ENCODE data around the gene PDPR.
"Not testable (repeated sequence)": the region's sequence is repeated elsewhere in the genome, so short reads cannot be mapped to it uniquely, and the experiment has no call there.

The PDPR gene

DNA sequence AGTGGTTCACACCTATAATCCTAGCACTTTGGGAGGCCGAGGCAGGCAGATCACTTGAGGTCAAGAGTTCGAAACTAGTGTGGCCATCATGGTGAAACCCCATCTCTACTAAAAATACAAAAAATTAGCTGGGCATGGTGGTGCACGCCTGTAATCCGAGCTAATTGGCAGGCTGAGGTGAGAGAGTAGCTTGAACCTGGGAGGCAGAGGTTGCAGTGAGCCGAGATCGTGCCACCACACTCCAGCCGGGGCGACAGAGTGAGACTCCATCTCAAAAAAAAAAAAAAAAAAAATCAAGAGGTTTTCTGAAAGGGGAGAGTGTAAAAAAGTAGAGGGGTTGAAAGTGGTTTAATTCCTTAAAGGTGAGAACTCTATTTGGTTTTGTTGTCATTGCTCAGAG lies 21.7 kb downstream of the PDPR start:
- DNase-seq: not testable (repeated sequence)

DNA sequence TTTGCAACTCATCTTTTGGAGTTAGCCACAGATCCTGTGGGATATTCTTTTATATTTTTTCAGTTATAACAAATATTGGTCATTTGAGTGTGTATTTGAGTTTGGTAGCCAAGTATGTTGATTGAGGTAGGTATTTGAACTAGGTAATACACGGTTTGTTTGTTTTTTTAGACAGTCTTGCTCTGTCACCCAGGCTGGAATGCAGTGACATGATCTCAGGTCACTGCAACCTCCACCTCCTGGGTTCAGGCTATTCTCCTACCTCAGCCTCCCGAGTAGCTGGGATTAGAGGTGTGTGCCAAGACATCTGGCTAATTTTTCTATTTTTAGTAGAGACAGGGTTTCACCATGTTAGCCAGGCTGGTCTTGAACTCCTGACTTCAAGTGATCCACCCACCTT lies 22.5 kb downstream of the PDPR start:
- not testable (repeated sequence) for DNase-seq

DNA sequence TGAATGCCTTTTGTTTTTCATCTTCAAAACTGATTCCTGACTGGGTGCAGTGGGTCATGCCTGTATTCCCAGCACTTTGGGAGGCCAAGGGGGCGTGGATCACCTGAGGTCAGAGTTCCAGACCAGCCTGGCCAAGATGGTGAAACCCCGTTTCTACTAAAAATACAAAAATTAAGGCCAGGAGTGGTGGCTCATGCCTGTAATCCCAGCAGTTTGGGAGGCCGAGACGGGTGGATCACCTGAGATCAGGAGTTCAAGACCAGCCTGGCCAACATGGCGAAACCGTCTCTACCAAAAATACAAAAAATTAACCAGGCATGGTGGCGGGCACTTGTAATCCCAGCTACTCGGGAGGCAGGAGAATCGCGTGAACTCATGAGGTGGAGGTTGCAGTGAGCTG lies 28.6 kb downstream of the PDPR start:
- not testable (repeated sequence) for DNase-seq

DNA sequence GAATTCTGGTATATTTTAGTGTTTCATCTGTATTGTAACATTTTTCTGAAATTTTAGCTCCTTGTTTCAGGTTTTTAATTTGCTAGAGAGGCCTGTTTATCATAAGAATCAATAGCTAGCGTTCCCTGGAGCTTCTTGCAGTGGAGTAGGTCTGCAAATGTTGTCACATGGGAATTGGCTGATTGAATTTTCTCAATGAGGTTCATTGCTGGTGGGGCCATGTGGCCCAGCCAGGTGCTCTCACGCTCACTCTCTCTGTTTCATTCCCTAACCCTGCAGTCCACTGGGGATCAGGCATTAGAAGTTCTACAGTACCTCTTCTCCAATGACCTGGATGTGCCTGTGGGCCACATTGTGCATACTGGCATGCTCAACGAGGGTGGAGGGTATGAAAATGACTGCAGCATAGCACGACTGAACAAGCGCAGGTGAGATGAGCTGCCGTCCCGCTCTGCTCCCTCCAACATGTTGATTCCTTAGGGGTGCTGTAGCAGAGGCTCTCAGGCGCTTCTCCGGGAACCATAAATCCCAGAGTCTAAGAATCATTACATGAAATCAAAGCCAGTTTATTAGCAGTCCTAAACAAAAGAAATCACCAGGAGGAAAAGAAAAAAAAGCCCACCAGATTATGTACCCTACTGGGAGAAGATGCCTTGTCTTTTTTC lies 29.2 kb downstream of the PDPR start:
- DNase-seq: not testable (repeated sequence)

DNA sequence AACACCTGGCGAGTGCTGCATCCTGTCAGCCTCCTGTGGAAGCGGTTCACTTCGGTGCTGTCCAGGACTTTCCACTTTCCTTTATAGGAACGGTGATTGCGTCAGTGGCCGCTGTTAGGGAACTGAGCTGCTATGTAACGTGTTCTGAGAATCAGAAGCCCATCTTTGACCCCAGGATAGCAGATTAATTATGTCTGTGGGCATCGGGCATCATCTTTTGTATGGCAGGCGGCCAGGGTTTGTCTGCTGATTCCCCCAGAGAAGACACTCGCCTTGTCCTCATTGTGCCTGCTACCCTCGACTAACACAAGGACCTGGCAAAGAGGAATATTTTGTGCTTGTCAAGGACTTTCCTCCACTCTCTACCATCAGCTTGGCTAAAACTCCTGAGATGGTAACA lies 33.7 kb downstream of the PDPR start:
- not testable (repeated sequence) for DNase-seq

DNA sequence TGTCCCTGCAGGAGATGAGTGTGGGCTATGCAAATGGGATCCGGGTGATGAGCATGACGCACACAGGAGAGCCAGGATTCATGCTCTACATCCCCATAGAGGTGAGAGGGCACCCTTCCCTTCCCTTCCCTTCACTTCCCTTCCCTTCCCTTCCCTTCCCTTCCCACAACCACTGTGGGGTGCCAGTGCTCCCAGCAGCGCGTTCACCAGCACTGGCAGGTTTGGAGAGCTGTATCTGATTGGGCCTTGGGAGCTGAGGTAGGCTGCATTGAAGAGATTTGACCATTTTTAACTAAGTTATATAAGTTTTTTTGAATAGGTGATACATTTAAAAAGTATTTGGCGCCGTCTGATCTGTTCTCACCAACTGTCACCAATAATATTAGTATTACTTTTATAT lies 34.3 kb downstream of the PDPR start:
- DNase-seq: not testable (repeated sequence)

DNA sequence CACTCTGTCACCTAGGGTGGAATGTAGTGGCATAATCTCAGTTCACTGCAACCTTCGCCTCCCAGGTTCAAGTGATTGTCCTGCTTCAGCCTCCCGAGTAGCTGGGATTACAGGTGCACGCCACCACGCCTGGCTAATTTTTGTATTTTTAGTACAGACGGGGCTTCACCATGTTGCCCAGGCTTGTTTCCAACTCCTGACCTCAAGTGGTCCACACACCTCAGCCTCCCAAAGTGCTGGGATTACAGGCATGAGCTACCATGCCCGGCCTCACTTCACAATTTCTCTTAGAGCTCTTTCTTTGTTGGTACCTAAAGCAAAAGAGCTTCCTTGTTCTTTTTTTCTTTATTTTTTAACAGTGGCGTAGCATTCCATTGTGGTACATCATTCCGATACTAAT lies 35.2 kb downstream of the PDPR start:
- DNase-seq: not testable (repeated sequence)

DNA sequence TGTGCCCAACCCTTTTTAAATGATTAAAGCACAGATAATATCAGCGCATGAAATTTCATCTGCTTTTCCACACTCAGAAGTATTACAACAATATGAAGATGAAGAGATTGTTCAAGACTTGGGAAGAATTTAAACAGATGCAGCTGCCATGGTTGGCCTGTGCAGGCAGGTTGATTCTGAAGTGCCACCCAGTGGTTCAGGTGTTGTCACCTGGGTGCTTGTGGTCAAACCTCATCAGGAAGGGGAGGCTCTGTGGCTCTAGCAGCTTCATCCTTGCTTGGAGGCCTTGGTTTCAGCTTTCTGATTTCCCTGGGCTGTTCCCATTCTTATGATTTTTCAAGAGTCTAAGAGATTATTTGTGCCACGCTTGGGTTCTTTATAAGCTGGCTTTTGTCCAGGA lies 37.3 kb downstream of the PDPR start:
- no peak for DNase-seq

DNA sequence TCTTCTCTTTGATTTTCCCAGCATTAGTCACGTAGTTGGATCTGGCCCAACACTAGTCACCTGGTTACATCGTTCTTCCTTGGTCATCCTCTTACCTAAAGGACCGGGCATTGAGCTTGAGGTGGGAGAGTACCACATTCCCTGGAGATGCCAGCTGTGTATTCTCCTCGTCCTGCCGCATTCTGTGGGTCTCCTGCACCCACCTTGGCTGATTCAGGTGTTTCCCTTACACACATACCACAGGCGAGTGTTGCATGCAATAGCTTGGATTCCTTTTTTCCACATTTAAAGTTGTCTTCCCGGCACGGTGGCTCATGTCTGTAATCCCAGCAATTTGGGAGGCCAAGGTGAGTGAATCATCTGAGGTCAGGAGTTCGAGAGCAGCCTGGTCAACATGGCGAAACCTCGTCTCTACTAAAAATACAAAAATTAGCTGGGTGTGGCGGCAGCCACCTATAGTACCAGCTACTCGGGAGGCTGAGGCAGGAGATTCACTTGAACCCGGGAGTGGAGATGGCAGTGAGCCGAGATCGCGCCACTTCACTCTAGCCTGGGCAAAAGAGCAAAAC lies 37.9 kb downstream of the PDPR start:
- DNase-seq: no peak

DNA sequence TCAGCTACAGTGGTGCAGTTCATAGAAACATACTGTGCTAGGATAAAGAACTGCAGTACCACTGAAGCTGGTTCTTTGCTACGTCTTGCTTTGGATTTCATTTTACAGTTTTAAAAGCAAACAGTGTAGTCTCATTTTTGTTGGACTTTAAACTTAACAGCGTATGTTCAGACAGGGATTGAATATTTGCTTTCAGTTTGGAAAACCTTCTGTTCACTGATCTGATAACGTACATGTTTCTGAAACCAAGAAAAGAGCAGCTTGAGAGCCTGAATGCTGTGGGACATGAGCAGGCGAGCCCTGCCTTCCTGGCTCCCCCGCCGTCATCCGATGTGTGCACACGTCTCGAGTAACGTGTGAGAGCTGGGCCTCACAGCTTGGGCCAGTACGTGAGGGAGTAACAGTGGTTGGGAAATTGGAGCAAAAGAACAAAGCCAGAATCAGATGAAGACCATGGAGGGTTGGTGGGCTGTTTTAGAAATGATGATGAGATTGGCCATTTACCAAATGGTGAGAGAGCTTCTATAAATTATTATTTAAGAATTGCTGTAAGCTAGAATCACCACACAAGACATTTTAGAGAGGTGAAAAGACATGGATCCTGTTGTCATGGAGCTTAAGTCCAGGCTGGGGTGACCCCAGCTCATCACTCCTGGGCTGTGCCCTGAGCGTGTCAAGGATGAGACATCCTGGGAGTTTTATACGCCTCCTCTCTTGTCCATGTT lies 38.6 kb downstream of the PDPR start:
- DNase-seq: no peak

DNA sequence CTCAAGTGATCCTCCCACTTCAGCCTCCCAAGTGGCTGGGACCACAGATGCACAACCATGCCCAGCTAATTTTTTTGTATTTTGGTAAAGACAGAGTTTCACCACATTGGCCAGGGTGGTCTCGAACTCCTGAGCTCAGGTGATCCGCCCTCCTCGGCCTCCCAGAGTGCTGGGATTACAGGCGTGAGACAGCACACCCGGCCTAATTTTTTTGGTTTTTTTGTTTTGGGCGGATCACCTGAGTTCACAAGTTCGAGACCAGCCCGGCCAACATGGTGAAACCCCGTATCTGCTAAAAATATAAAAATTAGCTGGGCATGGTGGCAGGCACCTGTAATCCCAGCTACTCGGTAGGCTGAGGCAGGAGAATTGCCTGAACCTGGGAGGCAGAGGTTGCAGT lies 40.6 kb downstream of the PDPR start:
- DNase-seq: not testable (repeated sequence)

DNA sequence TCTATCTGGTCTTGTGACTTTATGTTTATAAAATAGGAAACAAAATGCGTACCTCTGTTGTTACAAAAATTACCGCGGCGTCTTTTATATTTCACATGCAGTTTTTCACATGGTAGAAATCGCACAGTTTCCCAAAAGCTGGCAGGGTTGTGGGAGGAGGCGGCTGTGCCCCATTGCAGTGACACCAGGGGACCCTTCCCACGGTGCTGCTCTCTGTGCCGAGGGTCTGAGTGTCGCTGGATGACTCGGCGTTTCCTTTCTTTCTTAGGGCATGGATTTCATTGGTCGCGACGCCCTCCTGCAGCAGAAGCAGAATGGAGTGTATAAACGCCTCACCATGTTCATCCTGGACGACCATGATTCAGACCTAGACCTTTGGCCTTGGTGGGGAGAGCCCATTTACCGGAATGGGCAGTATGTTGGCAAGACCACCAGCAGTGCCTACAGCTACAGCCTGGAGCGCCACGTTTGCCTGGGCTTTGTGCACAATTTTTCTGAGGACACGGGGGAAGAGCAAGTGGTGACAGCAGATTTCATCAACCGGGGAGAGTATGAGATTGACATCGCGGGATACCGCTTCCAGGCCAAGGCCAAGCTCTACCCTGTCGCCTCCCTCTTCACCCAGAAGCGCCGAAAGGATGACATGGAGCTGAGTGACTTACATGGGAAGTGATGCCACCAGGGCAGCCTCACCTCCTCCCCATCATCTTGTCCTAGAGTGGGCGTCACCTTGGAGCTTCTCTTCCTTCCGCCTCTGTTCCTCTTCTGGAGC lies 42.3 kb downstream of the PDPR start:
- no peak for DNase-seq

DNA sequence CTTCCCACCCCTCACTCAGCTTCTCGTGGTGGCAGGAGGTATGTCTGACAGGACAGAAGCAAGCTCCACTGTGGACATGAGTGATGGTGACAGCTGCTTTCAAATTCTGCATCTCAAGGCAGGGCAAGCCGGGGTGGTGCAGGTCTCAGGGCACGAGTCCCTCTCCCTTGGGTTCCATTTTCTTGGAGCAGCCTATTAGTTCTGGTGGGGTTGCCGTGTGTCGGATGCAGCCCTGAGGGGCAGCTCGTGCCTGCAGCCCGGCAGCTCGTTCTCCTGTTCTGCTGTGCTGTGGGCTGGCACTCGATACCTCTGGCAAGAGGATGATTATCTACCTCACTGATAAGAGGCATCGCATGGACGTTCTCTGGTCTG lies 43.0 kb downstream of the PDPR start:
- DNase-seq: no peak

DNA sequence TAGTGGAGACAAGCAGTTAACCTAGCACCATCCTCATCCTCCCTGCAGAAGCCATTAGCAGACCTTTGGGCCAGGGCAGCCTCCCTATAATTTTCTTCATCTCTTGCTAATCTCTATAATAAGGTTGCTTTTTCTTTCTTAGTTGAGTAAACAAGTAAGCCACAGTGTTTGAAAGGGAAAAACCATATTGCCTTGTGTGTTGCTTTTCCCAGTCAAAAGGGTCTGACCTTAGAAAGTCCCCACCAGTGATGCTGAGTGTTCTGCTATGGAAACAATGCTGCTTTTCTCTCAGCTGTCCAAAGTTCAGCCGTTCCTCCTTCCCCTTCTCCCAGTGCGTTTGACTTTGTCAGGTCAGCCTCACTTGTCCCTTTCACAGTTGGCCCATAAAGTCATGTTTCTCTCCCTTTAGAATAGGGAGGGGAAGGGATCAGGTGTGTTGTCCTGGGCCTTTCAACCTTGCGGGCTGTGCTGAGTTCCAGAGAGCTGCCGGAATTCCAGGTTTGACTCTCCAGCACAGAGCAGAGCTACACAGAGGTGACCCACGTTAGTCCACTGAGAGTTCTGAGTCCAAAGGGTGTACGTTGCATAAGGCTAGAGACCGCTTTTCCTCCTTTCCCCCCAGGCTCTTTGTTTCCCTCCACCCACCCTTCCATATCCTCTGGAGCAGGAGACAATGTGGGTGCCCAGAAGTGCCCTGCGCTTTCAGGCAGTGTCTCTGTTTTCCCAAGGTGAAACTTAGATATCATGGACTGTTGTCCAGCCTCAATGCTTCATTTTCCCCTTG lies 43.5 kb downstream of the PDPR start:
- no peak for DNase-seq

DNA sequence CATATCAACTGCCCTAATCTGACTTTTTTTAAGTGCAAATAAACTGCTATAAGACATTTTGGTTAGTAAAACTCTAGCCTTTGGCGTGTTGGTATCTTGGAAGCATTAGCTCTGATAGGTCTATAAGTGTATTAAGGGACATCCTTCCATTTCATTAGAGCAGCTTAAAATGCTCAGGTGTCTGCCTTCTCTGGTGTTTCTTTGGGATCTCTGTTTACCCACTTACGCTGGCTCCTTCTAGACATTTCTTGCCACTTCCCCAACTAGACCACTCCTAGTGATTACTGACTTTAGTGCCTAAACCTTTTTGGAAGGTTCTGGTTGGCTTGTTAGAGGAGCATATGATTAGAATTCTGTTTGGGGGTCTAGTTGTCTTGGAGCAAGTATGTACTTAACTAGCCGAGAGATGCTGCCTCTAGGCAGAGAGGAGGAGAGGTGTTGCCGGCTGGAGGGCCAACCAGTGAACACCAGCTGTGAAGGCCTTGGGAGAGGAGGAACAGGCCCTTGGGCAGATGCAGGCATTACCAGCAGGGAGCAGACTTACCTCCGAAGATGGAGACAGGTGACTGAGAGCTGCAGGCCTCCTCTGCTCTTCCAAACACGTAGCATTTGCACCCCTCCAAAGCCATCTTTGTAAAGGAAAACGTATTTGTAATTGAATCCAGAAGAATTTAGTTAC lies 44.3 kb downstream of the PDPR start:
- DNase-seq: no peak

DNA sequence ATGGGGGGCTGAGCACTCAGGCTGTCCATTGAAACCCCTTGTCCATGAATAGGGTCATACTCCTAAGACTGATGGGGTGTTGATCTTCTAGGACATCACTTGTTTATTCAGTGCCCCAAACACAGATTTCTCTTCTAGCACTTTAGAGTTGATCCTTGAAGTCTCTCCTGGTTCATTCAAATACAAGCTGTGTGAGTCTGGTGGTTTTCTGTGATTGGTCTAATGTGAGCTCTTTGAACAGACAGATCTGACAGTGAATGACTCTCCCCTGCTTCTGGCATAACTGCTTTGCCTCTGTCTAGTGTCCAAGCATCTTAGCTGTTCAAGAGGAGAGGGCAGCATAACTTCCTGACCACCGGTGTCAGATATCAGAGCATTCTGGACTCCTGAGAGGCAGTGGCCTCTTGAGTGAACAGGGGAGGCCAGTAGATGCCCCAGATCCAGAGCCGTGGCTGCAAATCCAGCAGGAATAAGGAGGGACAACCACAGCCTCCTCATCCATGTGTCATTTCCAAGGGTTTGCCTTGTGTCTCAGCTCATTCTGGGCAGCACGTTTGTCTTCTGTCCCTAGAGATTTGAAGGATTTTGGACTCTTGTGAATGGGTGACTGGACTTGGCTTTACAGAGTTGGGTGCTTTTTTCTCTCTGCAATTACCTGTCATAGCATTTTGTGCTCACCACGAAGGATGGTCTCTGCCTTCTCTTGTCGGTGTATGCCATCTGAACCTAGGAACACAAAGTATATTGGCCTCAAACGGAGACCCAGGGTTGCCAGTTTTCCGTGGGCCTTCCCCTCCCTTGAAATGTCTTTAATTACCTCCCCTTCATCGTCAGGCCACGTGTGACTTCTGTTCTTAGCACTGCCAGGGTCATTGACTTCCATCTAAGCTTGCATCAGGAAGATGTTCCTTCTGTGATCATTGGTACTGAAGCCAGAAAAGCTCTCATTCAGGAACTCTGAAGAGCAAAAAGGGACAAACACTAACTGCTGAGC lies 45.5 kb downstream of the PDPR start:
- no peak for DNase-seq

DNA sequence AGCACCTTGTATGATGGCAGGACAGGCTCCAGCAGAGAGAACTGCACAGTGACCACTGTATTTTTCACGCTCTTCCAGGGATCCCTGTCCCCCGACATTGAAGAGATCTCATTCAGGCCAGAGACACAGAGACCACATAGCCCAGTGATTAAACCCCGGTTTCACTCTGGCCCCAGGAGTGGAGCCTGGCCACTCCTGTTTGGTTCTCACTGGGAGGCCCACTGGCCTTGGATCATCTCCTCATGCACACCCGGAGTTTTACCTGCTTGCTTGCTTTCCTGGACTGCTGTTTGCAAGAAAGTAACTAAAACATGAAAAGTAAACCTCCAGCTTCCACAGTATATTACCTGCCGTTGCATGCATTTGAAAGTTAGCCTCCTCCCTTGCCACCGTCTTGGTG lies 46.3 kb downstream of the PDPR start:
- DNase-seq: no peak

DNA sequence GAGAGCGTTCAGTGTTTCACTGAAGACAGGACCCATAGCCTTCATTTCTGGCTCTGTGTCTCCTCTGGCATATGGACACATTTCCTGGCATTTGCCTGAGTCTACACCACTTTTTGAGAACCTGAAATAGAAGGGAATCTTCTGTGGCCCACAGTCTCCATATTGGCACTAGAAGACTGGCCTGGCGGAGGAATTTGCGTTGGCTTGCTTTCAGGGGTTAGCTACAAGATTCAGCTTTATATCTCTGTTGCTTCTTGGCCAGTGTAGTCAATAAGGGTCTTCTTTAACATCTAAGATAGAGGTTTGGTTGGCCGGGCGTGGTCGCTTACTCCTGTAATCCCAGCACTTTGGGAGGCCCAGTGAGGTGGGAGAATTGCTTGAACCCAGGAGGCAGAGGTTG lies 46.7 kb downstream of the PDPR start:
- DNase-seq: no peak

DNA sequence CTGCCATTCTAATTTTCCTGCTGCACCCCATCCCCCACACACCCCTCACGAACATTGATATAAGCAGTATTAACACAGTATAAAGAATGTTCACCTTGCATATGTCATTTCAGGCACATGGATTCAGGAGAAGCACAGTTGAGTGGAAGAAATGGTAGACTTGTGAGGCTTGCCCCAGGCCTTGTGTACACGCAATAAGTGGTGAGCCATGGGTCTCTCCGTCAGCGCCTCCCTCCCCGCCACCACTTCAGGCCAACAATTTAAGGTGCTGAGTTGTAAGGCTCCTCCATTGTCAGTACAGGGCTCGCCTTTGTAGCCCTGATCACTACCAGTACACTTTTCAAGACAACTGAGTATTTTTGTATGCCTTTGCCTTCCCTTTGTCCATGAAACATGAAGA lies 47.2 kb downstream of the PDPR start:
- no peak for DNase-seq

DNA sequence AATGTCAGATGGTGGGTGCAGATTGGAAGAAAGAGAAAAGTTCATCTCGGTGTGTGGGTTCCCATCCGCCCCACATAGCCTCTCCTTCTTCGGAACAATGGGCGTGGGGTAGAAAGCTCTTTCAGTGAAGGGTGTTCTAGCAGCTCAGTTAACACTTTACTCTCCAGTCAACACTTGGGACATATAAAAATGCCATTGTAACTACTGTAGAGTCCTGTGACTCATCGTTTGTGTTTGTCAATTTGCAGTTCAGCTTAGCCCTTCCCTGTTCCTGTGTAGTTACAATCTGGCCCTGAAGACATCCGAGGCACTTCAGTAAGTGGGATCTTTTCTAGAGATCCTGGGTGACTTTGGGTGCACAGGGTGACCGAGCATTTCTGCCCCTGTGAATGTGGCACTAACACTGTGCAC lies 47.9 kb downstream of the PDPR start:
- DNase-seq: no peak

DNA sequence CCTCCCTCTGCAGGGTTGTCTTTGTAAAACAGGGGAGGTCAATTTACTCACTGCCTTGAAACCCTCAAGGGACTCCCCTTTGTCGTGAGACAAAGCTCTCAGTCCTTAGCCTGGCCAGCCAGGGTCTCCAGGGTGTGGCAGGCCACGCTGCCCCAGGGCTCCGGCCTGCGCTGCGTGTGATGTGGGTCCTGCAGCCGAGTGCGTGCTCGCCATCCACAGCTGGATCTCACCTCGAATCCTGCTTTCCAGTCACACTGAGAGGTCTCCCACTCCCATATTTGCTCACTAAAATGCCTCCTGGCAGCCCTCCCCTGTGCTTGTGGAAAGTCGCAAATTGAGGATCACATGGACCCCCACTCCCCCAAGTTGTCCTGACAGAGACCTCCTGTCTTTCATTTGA lies 49.5 kb downstream of the PDPR start:
- no peak for DNase-seq
